ENCODE measurements around the gene PHF21A. TPM values are rescaled to one million over a fixed set of nuclear protein-coding genes. Genes with fewer than 3 reads are reported as not detected.

PHF21A gene
- total RNA-seq, 1 donor from 2014 or later = 69.7 TPM

DNA sequence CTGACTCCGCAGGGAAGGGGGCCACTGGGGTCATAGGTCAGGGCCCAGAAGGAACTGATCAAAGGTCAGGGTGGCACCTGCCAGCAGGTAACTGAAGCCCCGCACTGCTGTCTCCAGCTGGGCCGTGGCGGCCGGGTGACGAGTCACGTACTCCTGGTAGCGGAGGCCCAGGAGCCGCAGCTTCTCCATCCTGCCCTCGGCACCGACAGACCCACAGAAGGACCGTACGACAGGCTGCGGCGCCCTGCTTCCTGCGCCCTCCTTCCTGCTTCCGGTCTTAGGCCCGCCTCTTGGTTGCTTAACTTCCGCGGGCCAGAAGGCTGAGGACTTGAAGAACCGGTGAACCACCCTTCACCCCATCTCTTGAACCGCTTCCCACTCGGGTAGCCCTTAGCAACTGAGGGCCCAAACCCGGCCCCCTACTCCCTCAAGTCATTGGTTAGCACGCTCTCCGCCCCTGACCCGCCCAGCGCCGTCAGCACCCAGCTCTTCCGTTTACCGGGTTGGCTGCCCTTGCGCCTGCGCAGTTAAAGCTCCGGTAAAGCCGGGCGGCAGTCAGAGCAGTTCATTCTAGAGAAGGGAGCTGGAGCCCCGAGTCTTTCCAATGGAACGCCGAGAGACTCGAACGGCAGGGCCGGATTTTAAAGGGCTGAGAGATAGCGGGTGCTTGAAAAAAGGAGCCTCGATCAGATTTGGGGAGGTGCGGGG lies 203.5 kb downstream of the PHF21A start, which contains the start of gene PEX16:
Gene PEX16 (minus strand): TSS at position 255 of the 708 bp plus-strand sequence. CDS start 66 bp downstream, at position 189.
- peaks cover 5 to 18% of the 10 kb centered on the region in 2 donors for H3K4me1 ChIP-seq
- peak; percentile 93 to 99 for DNase-seq (ENCODE audit: low spot score in 2 of 2)
- H3K27me3 ChIP-seq = peaks cover 11% of the 10 kb centered on the region
- H3K36me3 ChIP-seq = peaks cover 19 to 33% of the 10 kb centered on the region in 2 donors
- intact Hi-C loops (cut with DNase I) = loop anchor here (1.0 to 5.0 kb wide), 7 partner anchors 18 to 1490 kb away; partner anchors contain the start of genes CRY2, PHF21A, SLC35C1 and SLC39A13
- TF ChIP-seq, protein P1, sequence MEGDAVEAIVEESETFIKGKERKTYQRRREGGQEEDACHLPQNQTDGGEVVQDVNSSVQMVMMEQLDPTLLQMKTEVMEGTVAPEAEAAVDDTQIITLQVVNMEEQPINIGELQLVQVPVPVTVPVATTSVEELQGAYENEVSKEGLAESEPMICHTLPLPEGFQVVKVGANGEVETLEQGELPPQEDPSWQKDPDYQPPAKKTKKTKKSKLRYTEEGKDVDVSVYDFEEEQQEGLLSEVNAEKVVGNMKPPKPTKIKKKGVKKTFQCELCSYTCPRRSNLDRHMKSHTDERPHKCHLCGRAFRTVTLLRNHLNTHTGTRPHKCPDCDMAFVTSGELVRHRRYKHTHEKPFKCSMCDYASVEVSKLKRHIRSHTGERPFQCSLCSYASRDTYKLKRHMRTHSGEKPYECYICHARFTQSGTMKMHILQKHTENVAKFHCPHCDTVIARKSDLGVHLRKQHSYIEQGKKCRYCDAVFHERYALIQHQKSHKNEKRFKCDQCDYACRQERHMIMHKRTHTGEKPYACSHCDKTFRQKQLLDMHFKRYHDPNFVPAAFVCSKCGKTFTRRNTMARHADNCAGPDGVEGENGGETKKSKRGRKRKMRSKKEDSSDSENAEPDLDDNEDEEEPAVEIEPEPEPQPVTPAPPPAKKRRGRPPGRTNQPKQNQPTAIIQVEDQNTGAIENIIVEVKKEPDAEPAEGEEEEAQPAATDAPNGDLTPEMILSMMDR (IDR thresholded peaks at IDR 0.05) = no peak
- peak within 1 kb of the TSS; percentile 67 to 91 for H3K4me3 ChIP-seq
- no peaks in the 10 kb centered on the region for H3K9me3 ChIP-seq
- H3K27ac ChIP-seq = peak within 1 kb of the TSS; percentile 90 to 91

DNA sequence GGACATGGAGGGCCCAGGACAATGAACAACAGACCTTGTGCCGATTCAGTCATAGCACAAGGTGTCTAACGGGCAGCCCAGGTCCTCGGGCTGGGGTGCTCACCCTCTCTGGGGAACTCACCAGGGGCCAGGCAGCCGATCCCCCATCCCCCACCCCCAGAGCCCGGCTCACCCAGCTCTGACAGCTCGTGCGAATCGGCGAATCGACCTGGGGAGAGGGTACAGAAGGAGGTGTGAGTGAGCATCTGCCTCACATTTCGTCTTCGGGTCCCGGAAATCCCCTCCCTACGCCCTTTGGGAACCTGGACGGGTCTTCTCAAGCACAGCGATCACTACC lies 204.0 kb downstream of the PHF21A start:
- peak overlapping the region; percentile 90 to 91 for H3K27ac ChIP-seq
- peak overlapping the region; percentile 67 to 91 for H3K4me3 ChIP-seq
- intact Hi-C loops (cut with DNase I) = loop anchor here (5.0 kb wide), 4 partner anchors 110 to 1490 kb away; partner anchors contain the start of genes PHF21A, SLC35C1 and SLC39A13
- TF ChIP-seq, protein P1 (IDR thresholded peaks at IDR 0.05) = no peak
- H3K36me3 ChIP-seq = peaks cover 22 to 37% of the 10 kb centered on the region in 2 donors
- peaks cover 6% of the 10 kb centered on the region for H3K27me3 ChIP-seq
- peaks cover under 1 to 12% of the 10 kb centered on the region in 2 donors for H3K4me1 ChIP-seq
- DNase-seq (ENCODE audit: low spot score in 2 of 2) = no peak
- no peaks in the 10 kb centered on the region for H3K9me3 ChIP-seq

DNA sequence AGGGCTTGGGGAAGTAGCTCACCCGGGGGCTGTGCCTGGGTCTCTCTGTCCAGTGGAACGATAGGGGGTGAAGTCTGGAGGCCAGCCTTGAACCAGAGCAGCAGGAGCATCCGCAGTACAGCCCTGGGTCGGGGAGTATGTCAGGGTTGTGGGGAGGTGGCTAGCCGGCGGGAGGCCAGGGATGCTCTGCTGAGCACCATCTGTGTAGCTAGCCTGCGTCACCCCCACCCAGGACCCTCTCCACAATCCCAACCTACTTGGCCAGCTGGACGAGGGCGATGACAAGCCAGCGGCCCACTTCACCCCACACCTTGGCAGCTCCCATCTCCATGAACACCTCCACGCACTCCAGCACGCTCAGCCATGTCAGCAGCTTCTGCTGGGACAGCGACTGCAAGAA lies 205.8 kb downstream of the PHF21A start:
- Histone ChIP-seq H3K27ac (no peak overlapping the region), H3K9me3 (no peaks in the 10 kb centered on the region), H3K36me3 (peaks cover 40 to 54% of the 10 kb centered on the region in 2 donors), H3K4me1 (peaks cover 0 to 9% of the 10 kb centered on the region in 2 donors), H3K27me3 (no peaks in the 10 kb centered on the region), H3K4me3 (no peak overlapping the region)
- TF ChIP-seq, protein P1 (IDR thresholded peaks at IDR 0.05) = no peak
- intact Hi-C loops (cut with DNase I) = loop anchor here (5.0 kb wide), 4 partner anchors 108 to 1492 kb away; partner anchors contain the start of genes PHF21A, SLC35C1 and SLC39A13
- DNase-seq (ENCODE audit: low spot score in 2 of 2) = no peak

DNA sequence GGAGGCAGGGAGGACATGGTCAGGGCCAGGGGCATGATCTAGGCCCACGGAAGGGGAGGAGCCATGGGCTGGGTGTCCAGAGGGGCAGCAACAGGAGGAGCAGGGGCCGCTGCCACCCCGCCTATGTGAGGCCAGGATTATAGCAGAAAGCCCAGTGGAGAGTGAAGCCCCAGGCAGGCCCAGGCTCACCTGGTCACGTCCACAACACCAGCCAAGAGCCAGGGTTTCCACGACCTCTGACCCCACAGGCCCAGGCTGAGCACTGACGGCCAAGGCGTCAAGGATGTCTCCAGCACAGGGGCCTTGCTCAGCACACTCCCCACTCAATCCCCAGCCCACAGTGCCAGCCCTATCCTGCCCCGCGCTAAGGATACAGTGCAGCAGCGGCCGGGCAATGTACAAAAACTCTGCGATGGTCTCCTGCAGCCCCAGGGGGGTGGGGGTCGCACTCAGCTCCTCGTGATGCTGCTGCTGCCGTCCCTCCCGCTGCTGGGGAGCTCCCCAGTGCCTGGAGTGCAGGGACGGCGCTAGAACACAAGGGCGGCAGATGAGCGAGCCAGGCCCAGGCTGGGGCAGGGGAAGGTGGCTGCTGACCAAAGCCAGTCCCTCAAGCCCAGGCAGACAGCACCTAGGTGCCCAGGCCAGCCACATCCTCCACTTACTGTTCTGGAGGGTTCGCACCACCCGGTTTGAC lies 207.2 kb downstream of the PHF21A start:
- H3K9me3 ChIP-seq = no peaks in the 10 kb centered on the region
- intact Hi-C loops (cut with DNase I) = no loop called here
- TF ChIP-seq, protein P1 (IDR thresholded peaks at IDR 0.05) = no peak
- no peaks in the 10 kb centered on the region for H3K27me3 ChIP-seq
- H3K4me1 ChIP-seq = peaks cover 0 to 9% of the 10 kb centered on the region in 2 donors
- H3K36me3 ChIP-seq = peaks cover 52 to 66% of the 10 kb centered on the region in 2 donors
- no peak for DNase-seq (ENCODE audit: low spot score in 2 of 2)
- no peak overlapping the region for H3K27ac ChIP-seq
- no peak overlapping the region for H3K4me3 ChIP-seq

DNA sequence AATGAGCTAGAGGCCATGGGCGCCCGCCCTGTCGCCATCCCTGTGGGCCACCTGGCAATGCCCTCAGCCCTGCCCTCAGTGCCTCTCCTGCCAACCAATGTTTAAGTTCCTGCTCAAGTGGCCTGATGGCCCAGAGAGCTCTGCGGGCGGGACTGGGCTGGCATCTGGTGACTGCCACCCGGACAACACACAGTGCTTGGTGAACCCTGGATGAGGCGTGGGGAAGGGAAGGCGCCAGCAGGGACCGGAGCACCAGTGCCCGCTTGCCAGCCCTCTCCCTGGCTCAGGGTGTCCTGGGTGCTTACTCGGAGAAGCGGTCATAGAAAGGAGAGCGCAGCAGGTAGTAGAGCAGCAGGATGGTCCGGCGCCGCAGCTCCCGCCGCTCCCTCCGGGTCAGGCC lies 207.7 kb downstream of the PHF21A start:
- Histone ChIP-seq H3K9me3 (no peaks in the 10 kb centered on the region), H3K27ac (no peak overlapping the region), H3K36me3 (peaks cover 52 to 66% of the 10 kb centered on the region in 2 donors), H3K27me3 (no peaks in the 10 kb centered on the region), H3K4me3 (no peak overlapping the region), H3K4me1 (peaks cover 0 to 9% of the 10 kb centered on the region in 2 donors)
- TF ChIP-seq, protein P1 (IDR thresholded peaks at IDR 0.05) = no peak
- intact Hi-C loops (cut with DNase I) = no loop called here
- no peak for DNase-seq (ENCODE audit: low spot score in 2 of 2)

All from ascending aorta (tissue), 2 donors.